PC-3 (cell line): ENCODE measurements around the gene BCAS3. TPM values are rescaled to one million over a fixed set of nuclear protein-coding genes. Genes with fewer than 3 reads are reported as not detected.

Experiments used
- ATAC-seq: fragments of 200-7000 bp; cut with Tn5 transposase; 2 replicates; pipeline ENCODE4 v1.9.1; 2020; ENCODE audit warnings: mild to moderate bottlenecking, moderate library complexity
- BruUV-seq: library from RNA; stranded (reverse); fragments of 400-500 nt; replicated peaks from 2 replicates; lab custom pipeline; 2021; lab: Mats Ljungman, UMichigan
- CTCF ChIA-PET: fragments of 300-600 bp; sonication (Branson Sonifier 250); formaldehyde crosslinking; loops from one replicate; lab custom pipeline; 2022; ENCODE audit warnings: antibody characterized with exemption; lab: Charles Lee
- POLR2A ChIA-PET: fragments of 300-600 bp; sonication (Branson Sonifier 250); formaldehyde crosslinking; loops from one replicate; lab custom pipeline; 2022; ENCODE audit warnings: antibody characterized with exemption; ENCODE audit not compliant: unreplicated experiment; lab: Charles Lee
- DNase-seq: peaks from one replicate; pipeline ENCODE4 v3.0.0-alpha.2; 2015
- H2AFZ ChIP-seq: fragments of 300-600 bp; sonication (generic); 2 replicates; pipeline ENCODE4 v1.6.0; 2016; ENCODE audit warnings: antibody characterized with exemption, low read length
- H3F3A ChIP-seq: fragments of 300-600 bp; sonication (generic); one replicate; pipeline ENCODE4 v1.6.0; 2017; ENCODE audit warnings: antibody characterized with exemption, low read length, control low read depth, mild to moderate bottlenecking; ENCODE audit not compliant: unreplicated experiment
- H3K27ac ChIP-seq: fragments of 300-600 bp; sonication (generic); 2 replicates; pipeline ENCODE4 v1.5.1; 2016; ENCODE audit warnings: mild to moderate bottlenecking, low read length
- H3K27me3 ChIP-seq: fragments of 300-600 bp; sonication (generic); 2 replicates; pipeline ENCODE4 v1.6.1; 2016; ENCODE audit warnings: low read length, mixed read lengths
- H3K36me3 ChIP-seq: fragments of 300-600 bp; sonication (generic); 2 replicates; pipeline ENCODE4 v1.6.1; 2016; ENCODE audit warnings: low read depth, mixed run types, low read length, mixed read lengths
- H3K4me1 ChIP-seq: fragments of 300-600 bp; sonication (generic); 2 replicates; pipeline ENCODE4 v1.5.1; 2016; ENCODE audit warnings: low read length; ENCODE audit not compliant: insufficient read depth
- H3K4me2 ChIP-seq: fragments of 300-600 bp; sonication (generic); 2 replicates; pipeline ENCODE4 v1.6.0; 2016; ENCODE audit warnings: low read length
- H3K4me3 ChIP-seq: fragments of 300-600 bp; sonication (generic); 2 replicates; pipeline ENCODE4 v1.5.1; 2016; ENCODE audit warnings: mild to moderate bottlenecking, low read length, mixed read lengths
- H3K79me2 ChIP-seq: fragments of 300-600 bp; sonication (generic); 2 replicates; pipeline ENCODE4 v1.6.1; 2017; ENCODE audit warnings: low read length, mixed read lengths
- H3K9ac ChIP-seq: fragments of 300-600 bp; sonication (generic); 2 replicates; pipeline ENCODE4 v1.6.0; 2016; ENCODE audit warnings: mild to moderate bottlenecking, low read length
- H3K9me2 ChIP-seq: fragments of 300-600 bp; sonication (generic); replicated peaks from 2 replicates; pipeline ENCODE4 v1.6.1; 2016; ENCODE audit warnings: mixed run types, low read length, mixed read lengths
- H3K9me3 ChIP-seq: fragments of 300-600 bp; sonication (generic); 2 replicates; pipeline ENCODE4 v1.6.1; 2016; ENCODE audit warnings: low read length, mixed read lengths
- H4K20me1 ChIP-seq: fragments of 300-600 bp; sonication (generic); 2 replicates; pipeline ENCODE4 v1.6.1; 2016; ENCODE audit warnings: low read length, mixed read lengths
- EZH2 ChIP-seq: fragments of 300-600 bp; sonication (generic); IDR thresholded peaks from one replicate; pipeline ENCODE4 v1.6.1; 2017; ENCODE audit warnings: antibody characterized with exemption, mild to moderate bottlenecking, low read length; ENCODE audit not compliant: unreplicated experiment
- EZH2phosphoT487 ChIP-seq: fragments of 300-600 bp; sonication (generic); IDR thresholded peaks from 2 replicates; pipeline ENCODE4 v1.6.1; 2018; ENCODE audit warnings: mild to moderate bottlenecking, antibody characterized with exemption, low read length, borderline replicate concordance
- intact Hi-C: fragments of 100-400 bp; cut with micrococcal nuclease; formaldehyde crosslinking; loops from 2 replicates; pipeline ENCODE4 v1.9.0; 2023
- total RNA-seq: library from RNA; depleted of rRNA; stranded (reverse); fragments of >200 nt; gene quantifications from 2 replicates; pipeline ENCODE4 v1.2.3, GENCODE V29; 2014
- TF ChIP-seq, protein P1 (sequence below): fragments of 300-600 bp; sonication (generic); conservative IDR thresholded peaks from 2 replicates; pipeline ENCODE4 v1.5.1; 2017; ENCODE audit warnings: antibody characterized with exemption, low read depth, mild to moderate bottlenecking, low read length

The BCAS3 gene
- total RNA-seq, 1 experiment from 2014 or later = 25.9 TPM

DNA sequence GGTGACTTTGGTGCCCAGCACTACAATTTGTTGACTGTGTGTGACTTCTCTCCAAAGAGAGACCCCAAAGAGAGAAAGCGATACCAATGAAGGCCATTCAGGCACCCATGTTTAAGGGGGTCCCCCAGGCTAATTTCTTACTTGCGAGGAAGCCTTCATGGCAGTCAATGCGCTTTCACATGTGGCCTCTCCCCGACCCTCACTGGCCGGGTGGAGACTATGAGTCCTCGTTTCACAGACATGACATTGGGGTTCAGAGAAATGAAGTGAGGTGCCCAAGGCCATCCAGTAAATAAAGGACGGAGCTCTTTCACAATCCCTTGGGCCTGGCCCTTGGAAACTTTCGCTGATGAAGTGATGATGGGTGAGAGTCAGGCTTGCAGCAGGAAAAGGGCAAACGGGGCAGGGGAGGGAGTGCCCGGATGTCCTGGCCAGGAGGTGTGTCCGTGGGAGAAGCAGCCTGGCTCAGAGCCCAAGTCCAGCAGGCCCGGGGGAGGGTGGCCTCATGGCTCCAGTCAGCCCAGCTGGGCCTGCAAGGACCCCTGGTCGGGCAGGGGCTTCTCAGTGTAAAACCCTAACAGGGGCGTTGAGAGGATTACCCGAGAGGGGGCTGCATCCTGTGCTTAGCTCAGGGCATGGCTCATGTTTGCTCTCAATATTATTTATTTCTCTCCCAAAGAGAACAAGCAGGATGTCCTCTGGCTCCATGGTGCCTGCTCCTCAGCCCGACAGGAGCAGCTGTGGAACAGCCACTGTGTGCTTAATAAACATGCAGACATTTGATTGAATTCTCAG is 736.7 kb downstream of the BCAS3 start:
- CTCF ChIA-PET = interaction anchor here (0.7 to 2.9 kb wide), 5 partner anchors 147 to 512 kb away, joined by 3 to 47 read pairs (median 6); no protein-coding TSS in a partner anchor

GRCh38 chr17:61414936-61415251 is 737.2 kb downstream of the BCAS3 start:
- Histone ChIP-seq H3K79me2 (peaks cover 9% of the 10 kb centered on the region), H3K9me2 (no peaks in the 10 kb centered on the region), H3K4me3 (no peak overlapping the region), H3K4me2 (no peak overlapping the region), H3K9ac (no peak overlapping the region), H3F3A (no peaks in the 10 kb centered on the region), H3K27me3 (no peaks in the 10 kb centered on the region), H2AFZ (no peak overlapping the region), H3K9me3 (no peaks in the 10 kb centered on the region), H3K36me3 (no peaks in the 10 kb centered on the region), H3K27ac (no peak overlapping the region), H4K20me1 (no peaks in the 10 kb centered on the region), H3K4me1 (peaks cover 25% of the 10 kb centered on the region)
- no peak for DNase-seq
- CTCF ChIA-PET = interaction anchor here (0.7 to 0.9 kb wide), 2 partner anchors 147 to 160 kb away, joined by 3 to 6 read pairs; no protein-coding TSS in a partner anchor
- BruUV-seq = no TSS peak
- intact Hi-C loops = loop anchor here (5.0 to 10.0 kb wide), 2 partner anchors 270 to 513 kb away; no protein-coding TSS in a partner anchor
- POLR2A ChIA-PET = no interaction called here
- ATAC-seq = no peak
- TF ChIP-seq EZH2phosphoT487 = no peak
- TF ChIP-seq, protein P1, sequence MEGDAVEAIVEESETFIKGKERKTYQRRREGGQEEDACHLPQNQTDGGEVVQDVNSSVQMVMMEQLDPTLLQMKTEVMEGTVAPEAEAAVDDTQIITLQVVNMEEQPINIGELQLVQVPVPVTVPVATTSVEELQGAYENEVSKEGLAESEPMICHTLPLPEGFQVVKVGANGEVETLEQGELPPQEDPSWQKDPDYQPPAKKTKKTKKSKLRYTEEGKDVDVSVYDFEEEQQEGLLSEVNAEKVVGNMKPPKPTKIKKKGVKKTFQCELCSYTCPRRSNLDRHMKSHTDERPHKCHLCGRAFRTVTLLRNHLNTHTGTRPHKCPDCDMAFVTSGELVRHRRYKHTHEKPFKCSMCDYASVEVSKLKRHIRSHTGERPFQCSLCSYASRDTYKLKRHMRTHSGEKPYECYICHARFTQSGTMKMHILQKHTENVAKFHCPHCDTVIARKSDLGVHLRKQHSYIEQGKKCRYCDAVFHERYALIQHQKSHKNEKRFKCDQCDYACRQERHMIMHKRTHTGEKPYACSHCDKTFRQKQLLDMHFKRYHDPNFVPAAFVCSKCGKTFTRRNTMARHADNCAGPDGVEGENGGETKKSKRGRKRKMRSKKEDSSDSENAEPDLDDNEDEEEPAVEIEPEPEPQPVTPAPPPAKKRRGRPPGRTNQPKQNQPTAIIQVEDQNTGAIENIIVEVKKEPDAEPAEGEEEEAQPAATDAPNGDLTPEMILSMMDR = no peak
- TF ChIP-seq EZH2 = no peak

More for the DNA sequence above, 736.7 kb downstream of the BCAS3 start:
- TF ChIP-seq, protein P1 = no peak
- TF ChIP-seq EZH2 (no peak), EZH2phosphoT487 (no peak)
- POLR2A ChIA-PET = no interaction called here
- Histone ChIP-seq H3K9me2 (no peaks in the 10 kb centered on the region), H4K20me1 (no peaks in the 10 kb centered on the region), H3K9me3 (no peaks in the 10 kb centered on the region), H3K79me2 (peaks cover 9% of the 10 kb centered on the region), H3K27me3 (no peaks in the 10 kb centered on the region), H3F3A (no peaks in the 10 kb centered on the region), H3K27ac (no peak overlapping the region), H2AFZ (0 out of 2 replicates have a peak overlapping the region, but pooled peaks have one; percentile 23), H3K4me1 (peaks cover 25% of the 10 kb centered on the region), H3K9ac (no peak overlapping the region), H3K4me2 (peak overlapping the region; percentile 52), H3K4me3 (no peak overlapping the region), H3K36me3 (no peaks in the 10 kb centered on the region)
- BruUV-seq = no TSS peak
- DNase-seq (peak; percentile 34), ATAC-seq (no peak)
- intact Hi-C loops = loop anchor here (5.0 to 10.0 kb wide), 2 partner anchors 270 to 512 kb away; no protein-coding TSS in a partner anchor
